GM12892 (cell line): ENCODE data around the gene EFNA5.

Source experiments
- POLR2AphosphoS5 ChIP-seq: IDR thresholded peaks from 2 replicates; pipeline ENCODE4 v1.6.1; 2011; ENCODE audit warnings: low read depth, low read length, control low read depth
- TAF1 ChIP-seq: IDR thresholded peaks from 2 replicates; pipeline ENCODE4 v1.6.1; 2011; ENCODE audit warnings: low read depth, mild to moderate bottlenecking, control low read depth, low read length, borderline replicate concordance

- TF ChIP-seq POLR2AphosphoS5 (no peak), TAF1 (no peak)
Observed at GRCh38 chr5:107604990-107605389, 65.7 kb downstream of the EFNA5 start.
